MCF 10A (cell line): Measurements from ENCODE around the gene ELMO1. TPM values are rescaled to one million over a fixed set of nuclear protein-coding genes. Genes with fewer than 3 reads are reported as not detected.
A peak's percentile ranks its signal among the peaks of the same experiment; 100 is the strongest.

Source experiments
- BruUV-seq: library from RNA; stranded (reverse); fragments of 400-500 nt; replicated peaks from 2 replicates; lab custom pipeline; 2021; lab: Mats Ljungman, UMichigan
- CTCF ChIA-PET: fragments of 300-600 bp; sonication (Branson Sonifier 250); formaldehyde crosslinking; extraction: SDS; loops from one replicate; lab custom pipeline; 2021; ENCODE audit warnings: antibody characterized with exemption, inconsistent platforms; lab: Yijun Ruan, JAX
- POLR2A ChIA-PET: fragments of 300-600, 350-650 bp; sonication (Branson Sonifier 250); formaldehyde crosslinking; extraction: SDS; loops from one replicate; lab custom pipeline; 2020; ENCODE audit warnings: antibody characterized with exemption, inconsistent platforms; lab: Yijun Ruan, JAX
- DNase-seq: peaks from one replicate; pipeline ENCODE4 v3.0.0-alpha.2; 2018; ENCODE audit not compliant: unreplicated experiment
- H3K27ac Mint-ChIP-seq: one replicate; pipeline ENCODE4 v1.8.0; 2022; ENCODE audit warnings: mild to moderate bottlenecking, low read depth, mixed read lengths; ENCODE audit not compliant: unreplicated experiment
- H3K27me3 Mint-ChIP-seq: one replicate; pipeline ENCODE4 v1.8.0; 2022; ENCODE audit warnings: mixed read lengths; ENCODE audit not compliant: insufficient read depth, unreplicated experiment
- H3K36me3 Mint-ChIP-seq: one replicate; pipeline ENCODE4 v1.8.0; 2022; ENCODE audit warnings: mild to moderate bottlenecking, moderate library complexity, mixed read lengths; ENCODE audit not compliant: insufficient read depth, unreplicated experiment
- H3K4me1 Mint-ChIP-seq: one replicate; pipeline ENCODE4 v1.8.0; 2022; ENCODE audit warnings: mixed read lengths; ENCODE audit not compliant: insufficient read depth, unreplicated experiment
- H3K4me3 Mint-ChIP-seq: one replicate; pipeline ENCODE4 v1.8.0; 2022; ENCODE audit warnings: mild to moderate bottlenecking, moderate library complexity, mixed read lengths; ENCODE audit not compliant: unreplicated experiment
- H3K9me3 Mint-ChIP-seq: one replicate; pipeline ENCODE4 v1.8.0; 2022; ENCODE audit warnings: mixed read lengths; ENCODE audit not compliant: unreplicated experiment
- intact Hi-C: fragments of 100-400 bp; cut with micrococcal nuclease; formaldehyde crosslinking; loops from 2 replicates; pipeline ENCODE4 v1.14.1; 2022
- total RNA-seq: library from RNA; stranded (reverse); gene quantifications from 2 replicates; pipeline ENCODE4 v1.2.3, GENCODE V29; 2022
- TF ChIP-seq, protein P1 (sequence below): fragments of 200-600 bp; IDR thresholded peaks from one replicate; pipeline ENCODE4 v1.8.0; 2022; ENCODE audit warnings: antibody characterized with exemption, mild to moderate bottlenecking; ENCODE audit not compliant: unreplicated experiment

ELMO1 gene
- total RNA-seq, 1 experiment from 2014 or later, result 0.30 TPM

DNA sequence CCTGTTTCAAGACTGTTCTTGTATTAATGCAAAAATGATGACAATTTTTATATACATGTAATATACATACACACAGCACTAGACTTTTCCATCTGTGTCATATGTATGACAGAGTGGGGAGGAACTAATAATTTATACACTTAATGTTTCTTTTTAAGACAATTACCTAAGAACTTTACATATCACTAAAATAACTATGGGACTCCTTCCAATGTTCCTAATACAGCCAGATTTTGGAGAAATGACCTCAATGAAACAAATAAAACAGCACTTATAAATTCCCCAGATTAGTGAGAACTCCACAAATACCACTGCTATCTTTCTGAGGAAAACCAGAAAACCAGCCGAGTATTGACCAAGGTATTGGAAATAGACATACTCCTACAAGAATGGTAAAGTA lies 199.4 kb downstream of the ELMO1 start:
- no TSS peak for BruUV-seq
- no peaks in the 10 kb centered on the region for H3K36me3 Mint-ChIP-seq
- no peak overlapping the region for H3K27ac Mint-ChIP-seq
- H3K4me1 Mint-ChIP-seq, result peaks cover 10% of the 10 kb centered on the region
- TF ChIP-seq, protein P1, sequence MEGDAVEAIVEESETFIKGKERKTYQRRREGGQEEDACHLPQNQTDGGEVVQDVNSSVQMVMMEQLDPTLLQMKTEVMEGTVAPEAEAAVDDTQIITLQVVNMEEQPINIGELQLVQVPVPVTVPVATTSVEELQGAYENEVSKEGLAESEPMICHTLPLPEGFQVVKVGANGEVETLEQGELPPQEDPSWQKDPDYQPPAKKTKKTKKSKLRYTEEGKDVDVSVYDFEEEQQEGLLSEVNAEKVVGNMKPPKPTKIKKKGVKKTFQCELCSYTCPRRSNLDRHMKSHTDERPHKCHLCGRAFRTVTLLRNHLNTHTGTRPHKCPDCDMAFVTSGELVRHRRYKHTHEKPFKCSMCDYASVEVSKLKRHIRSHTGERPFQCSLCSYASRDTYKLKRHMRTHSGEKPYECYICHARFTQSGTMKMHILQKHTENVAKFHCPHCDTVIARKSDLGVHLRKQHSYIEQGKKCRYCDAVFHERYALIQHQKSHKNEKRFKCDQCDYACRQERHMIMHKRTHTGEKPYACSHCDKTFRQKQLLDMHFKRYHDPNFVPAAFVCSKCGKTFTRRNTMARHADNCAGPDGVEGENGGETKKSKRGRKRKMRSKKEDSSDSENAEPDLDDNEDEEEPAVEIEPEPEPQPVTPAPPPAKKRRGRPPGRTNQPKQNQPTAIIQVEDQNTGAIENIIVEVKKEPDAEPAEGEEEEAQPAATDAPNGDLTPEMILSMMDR, result no peak
- DNase-seq, result no peak
- no peaks in the 10 kb centered on the region for H3K27me3 Mint-ChIP-seq
- intact Hi-C loops, result no loop called here
- CTCF ChIA-PET, result interaction anchor here (3.0 to 4.1 kb wide), 2 partner anchors 15 to 584 kb away, joined by 13 to 24 read pairs; no protein-coding TSS in a partner anchor
- H3K9me3 Mint-ChIP-seq, result no peaks in the 10 kb centered on the region
- POLR2A ChIA-PET, result interaction anchor here (0.6 kb wide), 1 partner anchor 492 kb away, joined by 3 read pairs; no protein-coding TSS in a partner anchor
- H3K4me3 Mint-ChIP-seq, result no peak overlapping the region

DNA sequence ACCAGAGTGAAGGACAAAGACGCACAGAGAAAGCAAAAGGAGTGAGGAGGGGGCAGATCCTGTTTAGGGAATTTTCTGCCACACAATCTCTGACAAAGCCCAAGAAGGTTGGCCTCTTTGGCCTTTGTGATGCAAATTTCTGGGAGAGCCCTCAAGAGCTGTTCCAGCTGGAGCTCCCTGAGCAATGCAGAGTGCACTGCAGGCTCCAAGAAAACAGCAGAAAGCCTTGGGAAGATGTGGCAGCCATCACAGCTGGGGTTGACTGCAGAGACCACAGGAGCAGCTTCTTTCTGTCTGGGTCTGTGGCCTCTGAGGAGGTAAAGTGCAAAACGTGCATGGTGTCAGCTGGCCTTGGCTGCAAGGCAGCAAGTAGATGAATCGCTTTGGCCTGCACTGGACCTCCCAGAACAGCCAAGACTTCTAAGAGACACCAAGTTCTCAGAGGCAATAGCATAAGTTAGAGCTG lies 200.2 kb downstream of the ELMO1 start:
- no peaks in the 10 kb centered on the region for H3K9me3 Mint-ChIP-seq
- no peak overlapping the region for H3K27ac Mint-ChIP-seq
- no peak for DNase-seq
- intact Hi-C loops, result no loop called here
- POLR2A ChIA-PET, result interaction anchor here (0.6 kb wide), 1 partner anchor 387 kb away, joined by 3 read pairs; no protein-coding TSS in a partner anchor
- H3K4me3 Mint-ChIP-seq, result no peak overlapping the region
- peaks cover 10% of the 10 kb centered on the region for H3K4me1 Mint-ChIP-seq
- no peaks in the 10 kb centered on the region for H3K27me3 Mint-ChIP-seq
- CTCF ChIA-PET, result interaction anchor here (0.7 to 4.1 kb wide), 3 partner anchors 14 to 585 kb away, joined by 3 to 24 read pairs (median 13); no protein-coding TSS in a partner anchor
- no peaks in the 10 kb centered on the region for H3K36me3 Mint-ChIP-seq
- TF ChIP-seq, protein P1, result no peak
- no TSS peak for BruUV-seq

DNA sequence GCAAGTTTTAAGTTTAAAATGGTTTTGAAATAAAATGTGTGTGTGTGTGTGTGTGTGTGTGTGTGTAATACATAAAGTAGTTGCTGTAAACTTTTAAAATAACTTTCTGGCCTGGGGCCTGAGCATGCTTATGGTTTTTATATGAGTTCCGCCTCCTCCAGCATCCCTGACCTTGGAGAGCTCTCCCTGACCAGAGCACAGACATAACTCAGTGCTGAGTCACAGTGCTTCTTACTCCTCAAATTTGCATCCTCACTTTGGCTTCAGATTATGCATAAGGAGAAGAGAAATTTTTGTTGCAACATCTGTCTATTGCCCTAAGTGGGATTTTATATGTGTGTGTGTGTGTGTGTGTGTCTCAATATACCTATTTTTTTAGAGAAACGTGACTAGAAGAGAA lies 200.8 kb downstream of the ELMO1 start:
- peak; percentile 69 for DNase-seq
- Mint-ChIP-seq H3K4me3 (no peak overlapping the region), H3K4me1 (peaks cover 10% of the 10 kb centered on the region), H3K9me3 (no peaks in the 10 kb centered on the region), H3K27ac (no peak overlapping the region), H3K36me3 (no peaks in the 10 kb centered on the region), H3K27me3 (no peaks in the 10 kb centered on the region)
- POLR2A ChIA-PET, result no interaction called here
- TF ChIP-seq, protein P1, result no peak
- intact Hi-C loops, result no loop called here
- no TSS peak for BruUV-seq
- CTCF ChIA-PET, result interaction anchor here (0.7 to 4.1 kb wide), 5 partner anchors 13 to 586 kb away, joined by 3 to 24 read pairs (median 4); no protein-coding TSS in a partner anchor

DNA sequence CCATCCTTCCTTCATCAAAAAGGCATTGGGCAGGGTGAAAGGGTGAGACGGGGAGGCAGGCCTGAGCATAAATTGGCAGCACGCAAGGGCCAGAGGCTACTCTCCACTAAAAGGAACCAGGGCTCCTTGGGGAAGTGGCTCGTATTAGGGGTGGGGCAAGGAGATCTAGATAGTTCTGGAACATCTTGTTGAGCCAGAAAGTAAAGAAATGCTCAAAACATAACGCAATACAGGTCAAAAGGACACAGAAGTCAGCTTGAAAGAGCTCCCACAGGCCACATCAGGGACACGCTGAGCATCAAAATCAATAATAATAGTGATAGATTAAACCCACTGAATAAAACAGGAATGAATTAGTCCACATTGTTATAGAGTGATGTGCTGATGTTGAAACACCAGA lies 203.1 kb downstream of the ELMO1 start:
- H3K4me3 Mint-ChIP-seq, result no peak overlapping the region
- no peaks in the 10 kb centered on the region for H3K36me3 Mint-ChIP-seq

More for the DNA sequence above, 203.1 kb downstream of the ELMO1 start:
- H3K9me3 Mint-ChIP-seq, result peaks cover 12% of the 10 kb centered on the region
- no peak overlapping the region for H3K27ac Mint-ChIP-seq
- no TSS peak for BruUV-seq
- ChIA-PET CTCF (interaction anchor here (0.6 to 4.1 kb wide), 3 partner anchors 11 to 588 kb away, joined by 3 to 24 read pairs (median 4); no protein-coding TSS in a partner anchor), POLR2A (interaction anchor here (0.6 kb wide), 1 partner anchor 1197 kb away, joined by 3 read pairs; no protein-coding TSS in a partner anchor)
- DNase-seq, result no peak
- intact Hi-C loops, result no loop called here
- H3K4me1 Mint-ChIP-seq, result peaks cover 10% of the 10 kb centered on the region
- H3K27me3 Mint-ChIP-seq, result no peaks in the 10 kb centered on the region
- TF ChIP-seq, protein P1, result no peak
